RWPE2 (cell line): ENCODE measurements around the gene TBC1D5.

ENCODE experiments used
- ATAC-seq: fragments of 200-7000 bp; cut with Tn5 transposase; 3 replicates; pipeline ENCODE4 v1.9.1; 2021; ENCODE audit warnings: low read depth
- DNase-seq: peaks from one replicate; pipeline ENCODE4 v3.0.0-alpha.2; 2020; ENCODE audit warnings: low spot score
- H3K27ac ChIP-seq: fragments of 450-650 bp; 2 replicates; pipeline ENCODE4 v1.5.1; 2017; ENCODE audit warnings: mild to moderate bottlenecking; ENCODE audit not compliant: poor library complexity, severe bottlenecking
- H3K27me3 ChIP-seq: fragments of 250-450 bp; sonication (Bioruptor Pico); 2 replicates; pipeline ENCODE4 v1.5.1; 2021; ENCODE audit warnings: mild to moderate bottlenecking, moderate library complexity; ENCODE audit not compliant: insufficient read depth, poor library complexity, severe bottlenecking
- H3K36me3 ChIP-seq: fragments of 250-450 bp; sonication (Bioruptor Pico); 2 replicates; pipeline ENCODE4 v1.5.1; 2020; ENCODE audit warnings: low read depth, mild to moderate bottlenecking, moderate library complexity
- H3K4me1 ChIP-seq: fragments of 250-450 bp; sonication (Bioruptor Pico); 2 replicates; pipeline ENCODE4 v1.5.1; 2021; ENCODE audit warnings: mild to moderate bottlenecking, moderate library complexity; ENCODE audit not compliant: insufficient read depth, poor library complexity, severe bottlenecking
- H3K4me3 ChIP-seq: fragments of 250-450 bp; sonication (Bioruptor Pico); 2 replicates; pipeline ENCODE4 v1.5.1; 2021; ENCODE audit warnings: mild to moderate bottlenecking, moderate library complexity; ENCODE audit not compliant: severe bottlenecking
- H3K9me3 ChIP-seq: fragments of 250-450 bp; sonication (Bioruptor Pico); 2 replicates; pipeline ENCODE4 v1.5.1; 2021; ENCODE audit warnings: mild to moderate bottlenecking, moderate library complexity; ENCODE audit not compliant: severe bottlenecking
- TF ChIP-seq, protein P1 (sequence below): fragments of 450-650 bp; IDR thresholded peaks from one replicate; pipeline ENCODE4 v1.5.1; 2017; ENCODE audit warnings: mild to moderate bottlenecking, moderate library complexity; ENCODE audit not compliant: poor library complexity, severe bottlenecking

Gene TBC1D5

GRCh38 chr3:17583530-17583929 lies 158.9 kb downstream of the TBC1D5 start:
- Histone ChIP-seq H3K27ac (no peak overlapping the region), H3K4me3 (no peak overlapping the region), H3K27me3 (no peaks in the 10 kb centered on the region), H3K36me3 (no peaks in the 10 kb centered on the region), H3K9me3 (no peaks in the 10 kb centered on the region), H3K4me1 (peaks cover 36% of the 10 kb centered on the region)
- TF ChIP-seq, protein P1, sequence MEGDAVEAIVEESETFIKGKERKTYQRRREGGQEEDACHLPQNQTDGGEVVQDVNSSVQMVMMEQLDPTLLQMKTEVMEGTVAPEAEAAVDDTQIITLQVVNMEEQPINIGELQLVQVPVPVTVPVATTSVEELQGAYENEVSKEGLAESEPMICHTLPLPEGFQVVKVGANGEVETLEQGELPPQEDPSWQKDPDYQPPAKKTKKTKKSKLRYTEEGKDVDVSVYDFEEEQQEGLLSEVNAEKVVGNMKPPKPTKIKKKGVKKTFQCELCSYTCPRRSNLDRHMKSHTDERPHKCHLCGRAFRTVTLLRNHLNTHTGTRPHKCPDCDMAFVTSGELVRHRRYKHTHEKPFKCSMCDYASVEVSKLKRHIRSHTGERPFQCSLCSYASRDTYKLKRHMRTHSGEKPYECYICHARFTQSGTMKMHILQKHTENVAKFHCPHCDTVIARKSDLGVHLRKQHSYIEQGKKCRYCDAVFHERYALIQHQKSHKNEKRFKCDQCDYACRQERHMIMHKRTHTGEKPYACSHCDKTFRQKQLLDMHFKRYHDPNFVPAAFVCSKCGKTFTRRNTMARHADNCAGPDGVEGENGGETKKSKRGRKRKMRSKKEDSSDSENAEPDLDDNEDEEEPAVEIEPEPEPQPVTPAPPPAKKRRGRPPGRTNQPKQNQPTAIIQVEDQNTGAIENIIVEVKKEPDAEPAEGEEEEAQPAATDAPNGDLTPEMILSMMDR = no peak
- no peak for DNase-seq
- ATAC-seq = no peak

- Histone ChIP-seq H3K27ac (peak overlapping the region; percentile 55), H3K36me3 (no peaks in the 10 kb centered on the region), H3K4me3 (no peak overlapping the region), H3K27me3 (no peaks in the 10 kb centered on the region), H3K9me3 (no peaks in the 10 kb centered on the region), H3K4me1 (peaks cover 48% of the 10 kb centered on the region)
- TF ChIP-seq, protein P1 = no peak
- peak; percentile 87 for ATAC-seq
- no peak for DNase-seq
These were observed 160.9 kb downstream of the TBC1D5 start for GRCh38 chr3:17581421-17582080.

DNA sequence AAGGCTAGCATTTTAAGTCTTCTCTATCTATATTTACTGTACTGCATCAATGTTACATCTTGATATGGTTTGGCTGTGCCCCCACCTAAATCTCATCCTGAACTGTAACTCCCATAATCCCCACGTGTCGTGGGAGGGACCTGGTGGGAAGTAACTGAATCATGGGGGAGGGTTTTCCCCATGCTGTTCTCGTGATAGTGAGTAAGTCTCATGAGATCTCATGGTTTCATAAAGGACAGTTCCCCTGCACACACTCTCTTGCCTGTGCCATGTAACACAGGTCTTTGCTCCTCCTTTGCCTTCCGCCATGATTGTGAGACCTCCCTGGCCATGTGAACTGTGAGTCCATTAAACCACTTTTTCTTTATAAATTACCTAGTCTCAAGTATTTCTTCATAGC lies 161.5 kb downstream of the TBC1D5 start:
- Histone ChIP-seq H3K4me1 (peaks cover 48% of the 10 kb centered on the region), H3K9me3 (no peaks in the 10 kb centered on the region), H3K27ac (peak overlapping the region; percentile 55), H3K36me3 (no peaks in the 10 kb centered on the region), H3K27me3 (no peaks in the 10 kb centered on the region), H3K4me3 (no peak overlapping the region)
- TF ChIP-seq, protein P1 = no peak
- ATAC-seq (no peak), DNase-seq (no peak)

GRCh38 chr3:17579289-17580031 lies 163.0 kb downstream of the TBC1D5 start:
- no peaks in the 10 kb centered on the region for H3K27me3 ChIP-seq
- no peaks in the 10 kb centered on the region for H3K9me3 ChIP-seq
- no peaks in the 10 kb centered on the region for H3K36me3 ChIP-seq
- H3K4me3 ChIP-seq = no peak overlapping the region
- no peak for DNase-seq
- peaks cover 48% of the 10 kb centered on the region for H3K4me1 ChIP-seq
- peak overlapping the region; percentile 55 for H3K27ac ChIP-seq
- peak; percentile 33 for ATAC-seq
- TF ChIP-seq, protein P1 = no peak
